GM18508 (cell line): ENCODE measurements around the gene ZNF544.
"Not testable (repeated sequence)": the region's sequence is repeated elsewhere in the genome, so short reads cannot be mapped to it uniquely, and the experiment has no call there.

ENCODE experiments used
- ATAC-seq: cut with Tn5 transposase; IDR thresholded peaks from one replicate; pipeline ENCODE4 v1.9.1; 2021; ENCODE audit warnings: moderate number of reproducible peaks; ENCODE audit not compliant: insufficient read depth, unreplicated experiment

The ZNF544 gene

DNA sequence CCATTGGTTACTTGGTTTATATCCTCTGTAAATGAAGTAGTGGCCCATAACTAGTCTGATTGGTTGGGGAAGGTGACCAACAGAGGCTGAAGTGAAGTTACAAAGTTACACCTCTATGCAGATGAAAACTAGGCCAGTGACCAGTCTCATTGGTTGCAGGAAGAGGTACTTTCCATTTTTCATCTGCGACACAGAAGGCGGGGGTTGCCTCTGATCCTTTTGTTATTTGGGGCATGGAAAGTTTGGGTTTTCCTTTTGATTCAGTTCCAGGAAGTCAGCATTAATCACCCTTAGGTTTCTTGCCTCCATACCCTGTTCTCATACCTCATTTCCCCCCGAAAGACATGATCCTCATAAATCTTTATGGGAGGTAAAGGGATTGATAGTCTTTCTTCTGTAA, 20.2 kb downstream of the ZNF544 start:
- no peak for ATAC-seq

DNA sequence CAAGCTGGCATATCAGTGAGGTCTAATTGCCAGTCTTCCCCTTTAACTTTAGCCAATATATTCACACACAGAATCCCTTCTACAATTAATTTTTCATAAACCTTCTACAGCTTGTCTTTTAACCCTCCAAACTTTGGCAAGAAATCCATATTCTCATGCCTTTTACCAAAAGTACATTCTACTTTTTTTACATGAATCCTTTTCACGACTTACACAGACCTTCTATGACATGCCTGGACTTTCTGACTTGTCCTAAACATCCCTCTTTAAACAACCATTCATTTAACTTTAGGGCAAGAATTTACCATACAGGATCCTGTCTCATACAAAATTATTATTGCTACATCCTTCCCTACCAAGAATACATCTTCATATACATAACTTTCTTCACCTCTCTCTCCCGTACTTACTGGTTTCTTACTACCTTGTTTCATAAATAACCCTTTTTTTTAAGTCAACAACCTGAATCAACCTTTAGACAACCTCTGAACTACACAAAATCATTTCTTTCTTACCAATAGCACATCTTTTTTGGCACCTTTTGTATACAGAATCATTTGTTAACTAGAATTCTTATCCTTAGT, 23.5 kb downstream of the ZNF544 start:
- ATAC-seq = no peak

DNA sequence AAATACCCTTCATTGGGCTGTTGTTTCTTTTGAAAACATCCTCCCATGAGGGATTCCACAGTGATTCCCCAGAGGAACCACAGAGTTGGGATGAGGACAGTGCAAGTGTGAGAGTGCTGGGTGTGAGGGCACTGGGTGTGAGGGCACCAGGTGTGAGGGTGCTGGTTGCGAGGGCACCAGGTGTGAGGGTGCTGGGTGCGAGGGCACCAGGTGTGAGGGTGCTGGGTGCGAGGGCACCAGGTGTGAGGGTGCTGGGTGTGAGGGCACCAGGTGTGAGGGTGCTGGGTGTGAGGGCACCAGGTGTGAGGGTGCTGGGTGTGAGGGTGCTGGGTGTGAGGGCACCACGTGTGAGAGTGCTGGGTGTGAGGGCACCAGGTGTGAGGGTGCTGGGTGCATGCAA, 29.5 kb downstream of the ZNF544 start:
- not testable (repeated sequence) for ATAC-seq

DNA sequence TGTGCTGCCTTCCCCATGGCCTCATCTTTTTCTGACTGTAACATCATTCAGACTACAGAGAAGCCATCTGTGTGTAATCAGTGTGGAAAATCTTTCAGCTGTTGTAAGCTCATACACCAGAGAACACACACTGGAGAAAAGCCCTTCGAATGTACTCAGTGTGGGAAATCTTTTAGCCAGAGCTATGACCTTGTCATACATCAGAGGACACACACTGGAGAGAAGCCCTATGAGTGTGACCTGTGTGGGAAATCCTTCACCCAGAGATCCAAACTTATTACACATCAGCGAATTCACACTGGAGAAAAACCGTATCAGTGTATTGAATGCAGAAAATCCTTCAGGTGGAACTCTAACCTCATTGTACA, 32.9 kb downstream of the ZNF544 start:
- ATAC-seq = no peak

DNA sequence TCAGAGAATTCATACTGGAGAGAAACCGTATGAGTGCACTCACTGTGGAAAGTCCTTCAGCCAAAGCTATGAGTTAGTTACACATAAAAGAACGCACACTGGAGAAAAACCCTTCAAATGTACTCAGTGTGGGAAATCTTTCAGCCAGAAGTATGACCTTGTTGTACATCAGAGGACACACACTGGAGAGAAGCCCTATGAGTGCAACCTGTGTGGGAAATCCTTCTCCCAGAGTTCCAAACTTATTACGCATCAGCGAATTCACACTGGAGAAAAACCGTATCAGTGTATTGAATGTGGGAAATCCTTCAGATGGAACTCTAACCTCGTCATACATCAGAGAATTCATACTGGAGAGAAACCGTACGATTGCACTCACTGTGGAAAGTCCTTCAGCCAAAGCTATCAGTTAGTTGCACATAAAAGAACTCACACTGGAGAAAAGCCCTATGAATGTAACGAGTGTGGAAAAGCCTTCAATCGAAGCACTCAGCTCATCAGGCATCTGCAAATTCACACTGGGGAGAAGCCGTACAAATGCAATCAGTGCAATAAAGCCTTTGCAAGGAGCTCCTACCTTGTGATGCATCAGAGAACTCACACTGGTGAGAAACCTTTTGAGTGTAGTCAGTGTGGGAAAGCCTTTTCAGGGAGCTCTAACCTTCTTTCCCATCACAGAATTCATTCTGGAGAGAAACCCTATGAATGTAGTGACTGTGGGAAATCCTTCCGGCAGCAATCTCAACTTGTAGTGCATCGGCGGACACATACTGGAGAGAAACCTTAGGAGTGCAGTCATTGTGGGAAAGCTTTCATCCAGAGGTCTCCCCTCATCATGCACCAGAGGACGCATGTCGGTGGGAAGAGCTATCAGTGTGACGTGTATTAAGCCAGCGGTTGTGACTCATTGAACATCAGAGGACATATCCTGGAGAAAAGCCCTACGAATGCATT, 33.5 kb downstream of the ZNF544 start:
- no peak for ATAC-seq

DNA sequence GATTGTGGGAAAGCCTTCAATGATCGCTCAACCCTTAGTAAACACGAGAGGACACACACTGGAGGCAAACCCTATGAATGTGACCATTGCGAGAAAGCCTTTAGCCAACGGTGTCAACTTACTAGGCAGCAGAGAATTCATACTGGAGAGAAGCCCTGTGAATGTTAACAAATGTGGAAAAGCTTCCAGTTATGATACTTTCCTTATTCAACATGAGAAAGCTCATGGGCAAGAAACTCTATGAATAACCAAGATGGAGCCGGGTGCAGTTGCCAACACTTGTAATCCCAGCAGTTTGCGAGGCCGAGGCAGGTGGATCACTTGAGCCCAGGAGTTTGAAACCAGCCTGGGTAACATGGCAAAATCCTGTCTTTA, 34.2 kb downstream of the ZNF544 start:
- ATAC-seq = no peak

DNA sequence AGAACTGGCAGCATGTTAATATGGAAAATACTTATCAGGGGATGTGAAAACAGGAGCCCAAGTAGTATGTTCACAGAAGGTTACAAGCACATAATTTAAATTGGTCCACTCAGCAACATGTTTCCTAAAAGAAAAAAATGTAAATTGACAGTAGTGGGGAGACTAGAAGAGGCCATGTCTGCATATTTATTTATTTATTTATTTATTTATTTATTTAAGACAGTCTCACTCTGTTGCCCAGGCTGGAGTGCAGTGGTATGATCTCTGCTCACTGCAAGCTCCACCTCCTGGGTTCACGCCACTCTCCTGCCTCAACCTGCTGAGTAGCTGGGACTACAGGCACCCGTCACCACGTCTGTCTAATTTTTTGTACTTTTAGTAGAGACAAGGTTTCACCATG, 36.4 kb downstream of the ZNF544 start:
- no peak for ATAC-seq

DNA sequence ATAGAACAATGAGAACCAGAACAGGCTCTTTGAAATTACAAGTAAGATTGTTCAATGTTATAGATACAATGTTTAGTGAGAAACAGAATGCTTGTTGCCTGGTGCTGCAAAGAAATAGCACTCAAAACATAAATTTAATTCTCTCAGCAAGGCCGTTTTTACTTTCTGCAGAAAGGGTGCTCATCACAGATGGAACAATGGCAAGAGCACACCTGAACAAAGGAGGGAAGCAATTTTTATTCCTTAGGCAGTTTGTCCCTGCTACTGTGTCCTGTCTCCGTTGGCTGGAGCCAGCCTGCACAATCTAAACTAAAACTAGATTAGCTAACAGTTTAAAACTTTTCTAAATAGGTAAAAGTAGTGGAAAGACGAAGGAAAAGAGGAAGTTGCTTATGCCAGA, 39.6 kb downstream of the ZNF544 start:
- ATAC-seq = no peak

DNA sequence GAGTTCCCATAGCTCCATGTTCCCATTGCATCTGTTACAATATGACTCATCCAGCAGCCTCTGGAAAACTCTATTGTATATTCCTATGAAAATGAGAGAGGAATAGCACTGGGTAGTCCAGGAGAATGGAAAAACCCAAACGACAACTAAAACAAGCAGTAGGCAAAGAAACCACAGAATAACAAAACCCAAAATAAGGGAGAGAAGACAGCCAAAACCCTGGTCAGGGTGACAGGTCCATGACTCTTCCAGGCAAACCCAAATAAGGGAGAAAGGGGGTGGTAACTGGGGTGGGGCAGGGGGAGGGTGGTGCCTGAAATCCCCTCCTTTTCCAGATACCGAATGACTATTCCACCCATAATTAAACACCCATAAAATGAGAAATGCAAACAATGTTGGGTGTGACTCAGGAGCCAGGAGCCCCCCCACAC, 46.1 kb downstream of the ZNF544 start:
- ATAC-seq = no peak

DNA sequence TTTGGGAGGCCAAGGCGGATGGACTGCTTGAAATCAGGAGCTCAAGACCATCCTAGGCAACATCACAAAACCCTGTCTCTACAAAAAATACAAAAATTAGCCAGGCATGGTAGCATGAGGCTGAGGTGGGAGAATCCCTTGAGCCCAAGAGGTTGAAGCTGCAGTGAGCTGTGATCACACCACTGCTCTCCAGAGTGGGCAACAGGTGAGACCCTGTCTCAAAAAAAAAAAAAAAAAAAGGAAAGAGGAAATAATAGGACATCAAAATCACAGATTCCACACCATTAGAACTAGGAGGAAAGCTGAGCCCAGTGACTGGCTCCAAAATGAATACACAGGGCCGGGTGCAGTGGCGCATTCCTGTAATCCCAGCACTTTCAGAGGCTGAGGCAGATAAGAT, 46.9 kb downstream of the ZNF544 start:
- no peak for ATAC-seq

DNA sequence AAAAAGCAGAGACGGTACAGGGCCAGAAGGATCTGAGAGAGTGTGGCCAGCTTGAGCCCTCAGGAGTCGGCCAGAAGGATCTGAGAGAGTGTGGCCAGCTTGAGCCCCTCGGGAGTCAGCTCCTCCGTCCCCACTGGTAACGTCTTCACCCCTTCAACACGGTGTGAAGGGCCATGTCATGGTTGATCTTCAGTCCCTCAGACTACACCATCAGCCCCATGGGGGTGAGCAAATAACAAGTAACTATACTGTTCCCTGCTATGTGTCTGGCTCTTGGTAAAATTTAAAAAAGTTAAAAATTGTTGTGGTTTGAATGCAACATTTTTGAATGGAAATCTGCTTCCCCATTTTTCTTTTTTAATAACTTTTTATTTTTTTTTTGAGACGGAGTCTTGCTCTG, 48.5 kb downstream of the ZNF544 start:
- ATAC-seq = no peak

DNA sequence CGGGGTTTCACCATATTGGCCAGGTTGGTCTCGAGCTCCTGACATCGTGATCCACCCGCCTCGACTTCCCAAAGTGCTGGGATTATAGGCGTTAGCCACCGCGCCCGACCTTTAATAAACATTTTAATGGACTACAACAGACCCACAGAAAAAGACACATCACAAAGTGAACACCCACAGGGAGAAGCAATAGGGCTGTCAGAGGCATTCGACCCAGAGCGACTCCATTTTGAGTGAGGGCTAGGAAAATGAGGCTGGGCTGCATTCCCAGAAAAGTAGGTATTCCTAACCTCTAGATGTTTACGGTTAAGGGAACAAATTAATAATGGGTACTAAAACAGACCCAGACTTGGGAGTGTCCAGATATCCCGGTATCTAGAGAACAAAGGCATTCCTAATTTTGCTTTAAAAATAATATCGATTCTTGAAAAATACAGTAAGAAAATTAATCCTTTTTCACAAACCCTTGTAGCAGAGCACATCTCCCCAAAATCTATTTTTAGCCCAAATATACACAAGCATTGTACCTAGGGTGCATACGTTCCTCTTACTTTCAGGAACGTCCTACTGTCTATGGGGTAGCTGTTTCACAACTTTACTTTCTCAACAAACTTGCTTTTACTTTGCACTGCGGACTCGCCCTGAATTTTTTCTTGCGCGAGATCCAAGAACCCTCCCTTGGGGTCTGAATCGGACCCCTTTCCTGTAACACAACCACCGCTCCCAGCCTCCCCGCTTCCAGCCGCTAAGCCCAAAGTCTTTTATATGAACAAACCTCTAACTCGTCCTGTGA, 49.2 kb downstream of the ZNF544 start:
- ATAC-seq = no peak

DNA sequence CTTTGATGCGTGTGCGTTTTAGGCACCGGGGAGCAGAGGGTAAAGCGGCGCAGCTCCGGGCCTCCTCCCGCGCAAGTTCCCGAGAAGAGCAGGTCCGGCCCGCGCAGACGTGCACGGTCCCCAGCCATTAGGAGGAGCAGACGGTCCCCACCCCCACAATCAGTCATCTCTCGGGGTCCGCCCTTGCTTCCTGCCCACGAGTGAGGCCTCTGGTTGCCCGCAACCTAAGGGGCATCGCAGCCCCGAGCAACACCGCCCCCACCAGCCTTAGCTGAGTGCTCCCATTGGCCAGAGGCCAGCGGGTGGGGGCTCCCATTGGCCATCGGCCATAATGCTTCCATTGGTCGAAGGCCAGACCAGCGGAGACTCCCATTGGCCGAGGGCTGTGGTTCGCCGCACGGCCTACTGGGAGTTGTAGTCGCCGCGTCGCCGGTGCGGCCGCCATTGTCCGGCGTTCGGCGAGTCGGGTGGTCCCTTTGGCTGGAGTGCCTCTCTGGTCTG, 49.9 kb downstream of the ZNF544 start, which contains the start of gene ZNF8:
Gene ZNF8 (plus strand): TSS at position 415 of the 501 bp plus-strand sequence. CDS start 127 bp downstream, outside the sequence.
- ATAC-seq = peak; percentile 87

DNA sequence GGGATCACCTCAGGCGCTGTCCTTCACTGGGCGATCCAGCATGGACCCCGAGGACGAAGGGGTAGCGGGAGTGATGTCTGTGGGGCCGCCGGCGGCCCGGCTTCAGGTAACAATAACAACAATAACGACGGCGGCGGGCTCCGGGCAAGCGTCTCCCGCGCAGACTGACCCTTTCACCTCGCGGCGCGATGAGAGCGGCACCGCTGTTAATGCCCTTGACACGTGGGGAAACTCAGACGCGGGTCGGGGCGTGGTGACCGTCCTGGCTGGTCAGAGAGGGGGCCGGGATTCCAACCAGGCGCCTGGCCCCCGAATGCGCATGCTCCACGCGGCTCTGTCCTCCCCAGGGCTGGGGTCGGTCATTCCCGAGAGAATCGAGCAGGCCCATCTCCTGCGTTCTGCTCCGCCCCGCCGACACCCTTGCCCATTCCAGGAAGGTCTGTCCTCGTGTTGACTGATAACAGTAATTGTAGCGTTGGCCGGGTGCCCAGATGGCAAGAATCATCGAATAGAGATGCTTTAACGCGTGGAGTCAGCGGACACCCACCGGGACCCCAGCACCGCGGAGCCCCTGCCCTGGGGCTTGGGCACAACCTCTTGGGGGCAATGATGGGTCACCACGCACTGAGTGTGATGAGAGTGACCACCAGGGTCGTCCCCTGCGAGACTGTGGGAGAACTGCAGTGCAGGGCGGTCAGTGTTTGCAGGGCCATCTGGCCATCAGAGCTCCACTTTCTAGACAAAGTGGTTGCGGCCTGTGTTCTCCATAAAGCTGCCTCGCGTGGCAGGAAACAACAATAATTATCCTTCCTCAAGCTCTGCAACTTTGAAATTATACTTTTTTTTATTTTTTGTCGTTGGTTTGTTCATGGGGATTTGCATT, 50.6 kb downstream of the ZNF544 start:
- ATAC-seq = no peak

DNA sequence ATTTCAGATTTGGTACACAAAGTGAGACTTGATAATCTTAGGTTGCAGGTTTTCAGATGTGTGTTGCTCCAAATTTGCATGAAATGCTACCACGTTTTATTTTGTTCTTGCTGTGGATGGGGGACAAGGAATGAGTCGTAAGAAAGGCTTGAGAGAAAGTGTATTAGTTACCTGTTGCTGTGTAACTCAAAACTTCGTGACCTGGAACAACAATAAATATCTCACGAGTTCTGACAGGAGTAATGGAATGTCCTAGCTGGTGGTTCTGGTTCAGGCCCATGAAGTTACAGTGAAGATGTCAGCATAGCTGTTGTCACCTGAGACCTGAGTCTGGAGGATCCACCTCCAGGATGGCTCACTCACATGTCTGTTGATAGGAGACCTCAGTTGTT, 51.2 kb downstream of the ZNF544 start:
- ATAC-seq = no peak

DNA sequence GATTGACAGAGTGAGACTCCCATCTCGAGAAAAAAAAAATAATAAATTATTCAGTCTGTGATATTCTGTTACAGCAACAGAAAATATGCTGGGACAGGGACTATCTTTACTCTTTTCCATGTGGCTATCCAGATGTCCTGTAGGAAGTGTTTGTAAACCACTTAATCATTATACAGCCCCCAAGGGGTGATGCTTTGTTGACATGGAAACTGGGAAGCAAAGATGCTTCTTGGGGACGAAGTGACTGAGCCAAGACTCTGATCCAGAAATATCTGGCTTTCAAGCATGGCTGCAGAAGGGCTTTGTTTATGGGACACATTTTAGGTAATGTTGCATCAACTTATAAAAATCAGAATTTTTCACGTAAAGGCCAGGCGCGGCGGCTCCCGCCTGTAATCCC, 55.5 kb downstream of the ZNF544 start:
- no peak for ATAC-seq

DNA sequence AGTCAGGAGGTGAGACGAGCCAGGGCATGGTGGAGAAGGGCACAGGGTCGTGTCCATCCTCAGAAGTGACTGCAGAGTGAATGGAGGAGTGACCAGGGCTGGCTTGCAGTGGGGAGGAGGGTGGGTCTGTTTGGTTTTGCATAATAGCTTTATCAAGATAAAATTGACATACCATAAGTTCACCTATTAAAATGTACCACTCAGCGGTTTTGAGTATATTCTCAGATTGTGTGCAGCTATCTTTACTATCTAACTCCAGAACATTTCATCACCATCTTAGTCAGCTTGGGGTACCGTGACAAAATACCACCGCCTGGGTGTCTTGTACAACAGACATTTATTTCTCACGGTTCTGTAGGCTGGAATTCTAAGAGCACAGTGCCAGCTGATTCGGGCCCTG, 63.2 kb downstream of the ZNF544 start:
- ATAC-seq = no peak

DNA sequence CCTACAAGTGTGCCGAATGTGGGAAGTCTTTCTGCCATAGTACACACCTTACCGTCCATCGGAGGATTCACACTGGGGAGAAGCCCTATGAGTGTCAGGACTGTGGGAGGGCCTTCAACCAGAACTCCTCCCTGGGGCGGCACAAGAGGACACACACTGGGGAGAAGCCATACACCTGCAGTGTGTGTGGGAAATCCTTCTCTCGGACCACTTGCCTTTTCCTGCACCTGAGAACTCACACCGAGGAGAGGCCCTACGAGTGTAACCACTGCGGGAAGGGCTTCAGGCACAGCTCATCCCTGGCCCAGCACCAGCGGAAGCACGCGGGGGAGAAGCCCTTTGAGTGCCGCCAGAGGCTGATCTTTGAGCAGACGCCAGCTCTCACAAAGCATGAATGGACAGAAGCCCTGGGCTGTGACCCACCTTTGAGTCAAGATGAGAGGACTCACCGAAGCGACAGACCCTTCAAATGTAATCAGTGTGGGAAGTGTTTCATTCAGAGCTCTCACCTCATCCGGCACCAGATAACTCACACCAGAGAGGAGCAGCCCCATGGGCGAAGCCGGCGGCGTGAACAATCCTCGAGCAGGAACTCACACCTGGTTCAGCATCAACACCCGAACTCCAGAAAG, 66.1 kb downstream of the ZNF544 start:
- ATAC-seq = no peak

DNA sequence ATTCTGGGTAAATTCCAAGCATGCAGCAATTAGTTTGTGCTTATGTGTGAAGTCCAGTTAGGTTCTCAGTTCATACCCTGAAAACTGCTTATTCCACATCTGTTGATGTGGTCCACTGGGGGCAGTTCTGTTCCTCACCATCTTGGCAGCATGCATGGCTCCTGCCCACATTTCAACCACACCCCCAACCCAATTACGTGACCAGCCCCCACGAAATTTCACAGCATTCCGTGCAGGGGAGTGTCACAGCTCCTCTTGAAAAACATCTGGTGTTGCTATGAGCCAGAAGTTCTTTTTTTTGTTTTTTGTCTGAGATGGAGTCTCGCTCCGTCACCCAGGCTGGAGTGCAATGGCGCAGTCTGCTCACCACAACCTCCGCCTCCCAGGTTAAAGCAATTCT, 67.4 kb downstream of the ZNF544 start:
- no peak for ATAC-seq
